Prostate gland (tissue), 2 donors: ENCODE results near the gene ANKS1B. TPM values are rescaled to one million over a fixed set of nuclear protein-coding genes. Genes with fewer than 3 reads are reported as not detected.

Experiments used
- DNase-seq: peaks from one replicate; pipeline ENCODE4 v3.0.0-alpha.2; 2019; ENCODE audit warnings: low spot score
- H3K27ac ChIP-seq, 2 donors: fragments of 200-600 bp; sonication (generic); 2 replicates each; pipeline ENCODE4 v1.5.1; 2017 to 2019
- H3K27me3 ChIP-seq: fragments of 200-600 bp; sonication (generic); replicated peaks from 2 replicates; pipeline ENCODE4 v1.5.1; 2019; ENCODE audit not compliant: insufficient read depth
- H3K36me3 ChIP-seq, 2 donors: fragments of 200-600 bp; sonication (generic); 1 replicate in 1 of 2; 2 replicates in 1 of 2; pipeline versions ENCODE4 v1.5.1 to v1.8.1; 2017 to 2019
- H3K4me1 ChIP-seq: fragments of 200-600 bp; sonication (generic); replicated peaks from 2 replicates; pipeline ENCODE4 v1.5.1; 2019
- H3K4me3 ChIP-seq, 2 donors: fragments of 200-600 bp; sonication (generic); 2 replicates each; pipeline ENCODE4 v1.5.1; 2017 to 2019
- H3K9me3 ChIP-seq: fragments of 200-600 bp; sonication (generic); 2 replicates; pipeline ENCODE4 v1.5.1; 2017
- CTCF ChIP-seq, 4 experiments: fragments of 200-600 bp in 2 of 4; fragments of 450-650 bp in 2 of 4; sonication (generic) in 2 of 4; IDR thresholded peaks; 1 replicate in 3 of 4; 2 replicates in 1 of 4; pipeline ENCODE4 v1.5.1; 2016 to 2019; ENCODE audit warnings: antibody characterized with exemption in 4 of 4, mild to moderate bottlenecking in 2 of 4, moderate library complexity in 2 of 4
- POLR2A ChIP-seq: fragments of 450-650 bp; IDR thresholded peaks from one replicate; pipeline ENCODE4 v1.6.1; 2016; ENCODE audit warnings: antibody characterized with exemption, mild to moderate bottlenecking
- POLR2AphosphoS5 ChIP-seq: sonication (generic); formaldehyde crosslinking; IDR thresholded peaks from one replicate; pipeline ENCODE4 v1.6.1; 2017; ENCODE audit warnings: antibody characterized with exemption
- WGBS: methylation state at CpG from one replicate; pipeline ENCODE4 v1.1.5; 2018; 5-methylcytosine and 5-hydroxymethylcytosine counted together
- intact Hi-C: fragments of 100-400 bp; cut with DNase I; formaldehyde crosslinking; loops from one replicate; pipeline ENCODE4 v1.14.2; 2022
- total RNA-seq, 2 donors: library from RNA; depleted of rRNA; stranded (reverse); fragments of >200 nt; gene quantifications; one replicate each; pipeline ENCODE4 v1.1.0, GENCODE V29; 2016

ANKS1B gene
- total RNA-seq, 2 donors from 2014 or later: 13.0 to 17.4 TPM

DNA sequence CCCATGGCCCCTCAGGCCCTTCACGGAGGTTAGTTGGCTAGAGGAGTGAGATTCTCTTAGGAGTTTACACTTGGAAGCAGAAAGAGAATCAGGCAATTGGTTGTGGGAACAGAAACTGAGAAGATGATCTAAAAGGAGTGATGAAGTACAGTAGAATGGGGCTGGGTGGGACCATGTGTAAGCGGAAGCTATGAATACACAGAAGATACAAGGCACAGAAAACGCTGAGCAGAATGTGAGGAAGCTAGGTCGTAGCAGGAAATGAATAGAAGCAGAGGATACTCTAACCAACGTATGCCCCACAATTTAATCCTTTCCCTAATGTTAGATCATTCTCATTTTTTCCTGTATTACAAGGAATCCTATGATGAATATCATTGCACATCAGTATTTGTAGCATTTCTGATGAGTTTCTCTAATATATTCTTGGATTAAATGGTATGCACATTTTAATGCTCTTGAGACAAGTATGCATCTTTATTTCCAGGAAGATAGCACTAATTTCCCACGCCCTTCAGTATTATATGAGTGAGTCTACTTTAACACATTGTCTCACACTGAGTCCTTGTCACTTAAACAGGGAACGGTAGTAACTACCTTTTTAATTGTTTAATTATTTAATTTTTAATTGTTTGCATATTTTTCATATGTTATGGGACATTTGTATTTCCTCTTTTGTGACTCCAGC, 1066.4 kb downstream of the ANKS1B start:
- Histone ChIP-seq H3K36me3 (no peaks in the 10 kb centered on the region), H3K4me3 (no peak overlapping the region), H3K27ac (no peak overlapping the region), H3K9me3 (no peaks in the 10 kb centered on the region), H3K4me1 (no peaks in the 10 kb centered on the region), H3K27me3 (no peaks in the 10 kb centered on the region)
- TF ChIP-seq CTCF (IDR thresholded peaks at IDR 0.05) (no peak), POLR2AphosphoS5 (no peak), POLR2A (no peak)
- 79% methylated on average over 7 of the region's 7 CpGs for WGBS
- no peak for DNase-seq
- intact Hi-C loops: no loop called here

DNA sequence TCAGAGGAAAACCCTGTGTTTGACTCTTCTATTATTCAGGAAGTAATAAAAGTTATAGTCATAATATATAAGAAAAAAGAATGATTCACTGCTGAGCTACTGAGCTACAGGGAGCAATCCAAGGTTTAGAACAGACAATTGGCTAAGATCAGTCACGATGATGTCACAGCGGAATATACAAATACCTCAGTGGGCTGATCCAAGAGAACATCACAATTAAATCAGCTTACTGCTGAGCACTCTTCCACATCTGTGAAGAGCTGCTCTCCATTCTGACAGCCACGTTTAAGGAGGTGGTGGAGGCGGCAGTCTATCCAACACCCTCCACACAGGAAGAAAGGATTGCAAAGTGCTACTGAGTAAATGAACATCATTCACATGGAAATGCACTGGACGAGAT, 1068.6 kb downstream of the ANKS1B start:
- no peaks in the 10 kb centered on the region for H3K4me1 ChIP-seq
- no peaks in the 10 kb centered on the region for H3K27me3 ChIP-seq
- intact Hi-C loops: no loop called here
- H3K9me3 ChIP-seq: no peaks in the 10 kb centered on the region
- no peak overlapping the region for H3K4me3 ChIP-seq
- no peaks in the 10 kb centered on the region for H3K36me3 ChIP-seq
- WGBS: 62% methylated on average over 5 of the region's 5 CpGs
- DNase-seq: no peak
- H3K27ac ChIP-seq: no peak overlapping the region
- TF ChIP-seq POLR2AphosphoS5 (no peak), POLR2A (no peak), CTCF (IDR thresholded peaks at IDR 0.05) (no peak)

DNA sequence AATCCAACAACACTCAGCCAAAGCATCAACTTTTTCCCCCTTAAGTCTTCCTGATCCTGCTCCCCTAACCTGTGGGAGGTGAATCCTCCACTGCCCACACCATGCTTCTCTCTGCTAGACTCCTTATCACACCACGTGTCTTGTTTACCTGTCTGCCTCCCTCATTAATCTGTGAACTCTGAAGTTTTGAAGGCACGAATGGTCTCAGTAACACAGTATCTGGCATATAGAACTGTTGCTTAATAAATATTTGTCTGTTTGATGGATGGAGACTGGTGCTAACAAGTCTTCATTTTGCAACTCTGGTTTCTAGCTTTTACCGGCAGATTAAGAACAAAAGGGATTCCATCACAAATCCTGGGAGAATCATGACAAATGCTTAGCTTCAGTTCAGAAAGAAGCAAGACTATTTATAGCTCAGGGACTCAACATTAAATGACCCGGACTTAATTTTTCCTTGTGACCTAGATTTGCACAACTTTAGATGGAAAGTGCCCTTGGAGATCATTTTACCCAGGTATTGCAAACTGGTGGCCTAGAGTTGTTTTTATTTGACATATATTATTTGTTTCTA, 1072.2 kb downstream of the ANKS1B start:
- WGBS: 56% methylated on average over 4 of the region's 4 CpGs
- Histone ChIP-seq H3K36me3 (no peaks in the 10 kb centered on the region), H3K27ac (no peak overlapping the region), H3K4me3 (no peak overlapping the region), H3K9me3 (no peaks in the 10 kb centered on the region), H3K4me1 (no peaks in the 10 kb centered on the region), H3K27me3 (no peaks in the 10 kb centered on the region)
- DNase-seq: no peak
- TF ChIP-seq POLR2AphosphoS5 (no peak), POLR2A (no peak), CTCF (IDR thresholded peaks at IDR 0.05) (no peak)
- intact Hi-C loops: no loop called here

DNA sequence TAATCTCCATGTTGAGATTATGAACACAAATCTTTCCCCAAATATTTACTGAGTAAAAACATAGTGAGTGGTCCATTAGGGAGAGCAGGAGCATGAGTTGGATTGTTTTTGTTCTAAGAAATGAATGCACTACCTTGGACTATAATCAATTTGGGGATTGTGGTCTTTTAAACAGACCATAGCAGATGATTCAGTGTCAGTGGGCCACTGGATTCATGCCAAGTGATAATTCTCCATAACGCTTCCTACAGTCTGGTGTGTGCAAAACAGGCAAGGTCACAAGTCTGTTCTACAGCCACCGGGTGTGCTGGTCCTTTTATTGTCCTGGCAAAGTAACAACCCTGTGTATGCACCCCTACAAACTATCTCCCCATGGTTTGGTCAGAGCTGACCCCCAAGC, 1073.3 kb downstream of the ANKS1B start:
- H3K27ac ChIP-seq: no peak overlapping the region
- no peaks in the 10 kb centered on the region for H3K9me3 ChIP-seq
- H3K36me3 ChIP-seq: no peaks in the 10 kb centered on the region
- H3K27me3 ChIP-seq: no peaks in the 10 kb centered on the region
- no peak overlapping the region for H3K4me3 ChIP-seq
- no peak for DNase-seq
- TF ChIP-seq POLR2AphosphoS5 (no peak), CTCF (IDR thresholded peaks at IDR 0.05) (no peak), POLR2A (no peak)
- intact Hi-C loops: no loop called here
- H3K4me1 ChIP-seq: no peaks in the 10 kb centered on the region
- WGBS: 80% methylated on average over 2 of the region's 2 CpGs

DNA sequence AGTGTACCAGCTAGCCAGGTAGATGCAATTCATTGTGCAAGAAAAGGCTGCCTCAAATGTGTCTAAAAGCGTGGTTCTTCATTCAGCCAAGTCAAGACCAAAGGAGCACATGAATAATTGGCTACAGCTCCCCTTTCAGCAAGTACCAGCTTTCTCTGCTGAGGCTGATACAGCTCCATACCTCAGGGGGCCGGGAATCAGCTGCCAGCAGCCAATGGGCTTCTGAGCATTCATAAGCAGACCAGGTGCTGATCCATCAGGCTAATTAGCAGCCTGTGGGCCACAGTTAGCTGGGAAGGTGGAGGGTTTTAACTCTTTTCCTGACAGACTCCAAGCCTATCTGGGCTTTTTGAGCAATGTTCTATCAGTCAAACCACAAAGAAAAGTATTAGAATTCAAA, 1075.0 kb downstream of the ANKS1B start:
- WGBS: 15% methylated on average over 2 of the region's 2 CpGs
- Histone ChIP-seq H3K27ac (no peak overlapping the region), H3K27me3 (no peaks in the 10 kb centered on the region), H3K4me1 (no peaks in the 10 kb centered on the region), H3K4me3 (no peak overlapping the region), H3K36me3 (no peaks in the 10 kb centered on the region), H3K9me3 (no peaks in the 10 kb centered on the region)
- intact Hi-C loops: no loop called here
- DNase-seq: no peak
- TF ChIP-seq POLR2A (no peak), POLR2AphosphoS5 (no peak), CTCF (IDR thresholded peaks at IDR 0.05) (no peak)
